IMR-90 (cell line): ENCODE data around the gene PPIL4. TPM values are rescaled to one million over a fixed set of nuclear protein-coding genes. Genes with fewer than 3 reads are reported as not detected.

ENCODE experiments used
- ATAC-seq: fragments of 200-7000 bp; cut with Tn5 transposase; 2 replicates; pipeline ENCODE4 v1.9.1; 2020; ENCODE audit warnings: low read depth, mild to moderate bottlenecking, moderate library complexity
- BruUV-seq: library from RNA; stranded (reverse); fragments of 400-500 nt; replicated peaks from 2 replicates; lab custom pipeline; 2021; lab: Mats Ljungman, UMichigan
- CTCF ChIA-PET: fragments of 300-600 bp; formaldehyde crosslinking; extraction: SDS; loops from one replicate; lab custom pipeline; 2021; ENCODE audit warnings: antibody characterized with exemption; lab: Yijun Ruan, JAX
- POLR2A ChIA-PET: fragments of 300-600 bp; sonication (Branson Sonifier 250); formaldehyde crosslinking; loops from one replicate; lab custom pipeline; 2022; ENCODE audit warnings: antibody characterized with exemption; ENCODE audit not compliant: unreplicated experiment; lab: Charles Lee
- DNase-seq: peaks from one replicate; pipeline ENCODE4 v3.0.0; 2013
- H2AFZ ChIP-seq: replicated peaks from 2 replicates; pipeline ENCODE3; 2013; ENCODE audit warnings: low read length, mild to moderate bottlenecking; ENCODE audit not compliant: poor library complexity
- H2AK5ac ChIP-seq: 2 replicates; pipeline ENCODE4 v1.6.1; 2013; ENCODE audit warnings: low read depth, low read length, inconsistent platforms
- H2AK9ac ChIP-seq: replicated peaks from 2 replicates; pipeline ENCODE3; 2013; ENCODE audit warnings: mild to moderate bottlenecking, low read depth, low read length, moderate library complexity; ENCODE audit not compliant: poor library complexity
- H2BK120ac ChIP-seq: 2 replicates; pipeline ENCODE4 v1.6.1; 2013; ENCODE audit warnings: low read depth, low read length, inconsistent platforms
- H2BK15ac ChIP-seq: 3 replicates; pipeline ENCODE4 v1.6.1; 2013; ENCODE audit warnings: low read depth, low read length, inconsistent platforms
- H2BK20ac ChIP-seq: 2 replicates; pipeline ENCODE4 v1.6.1; 2013; ENCODE audit warnings: low read depth, mild to moderate bottlenecking, inconsistent platforms, low read length, moderate library complexity
- H2BK5ac ChIP-seq: 2 replicates; pipeline ENCODE4 v1.6.1; 2013; ENCODE audit warnings: mild to moderate bottlenecking, low read depth, low read length, inconsistent platforms; ENCODE audit not compliant: poor library complexity, severe bottlenecking
- H3K14ac ChIP-seq: replicated peaks from 2 replicates; pipeline ENCODE4 v1.6.1; 2013; ENCODE audit warnings: low read depth, low read length, inconsistent platforms
- H3K18ac ChIP-seq: 2 replicates; pipeline ENCODE4 v1.6.1; 2013; ENCODE audit warnings: low read depth, low read length, control low read depth
- H3K23ac ChIP-seq: 2 replicates; pipeline ENCODE4 v1.6.1; 2013; ENCODE audit warnings: low read depth, low read length, inconsistent platforms
- H3K27ac ChIP-seq: 2 replicates; pipeline ENCODE4 v1.5.1; 2013; ENCODE audit warnings: mild to moderate bottlenecking, control low read depth, low read length; ENCODE audit not compliant: insufficient read depth
- H3K27me3 ChIP-seq: 2 replicates; pipeline ENCODE4 v1.6.1; 2013; ENCODE audit warnings: low read length; ENCODE audit not compliant: control insufficient read depth, insufficient read depth
- H3K36me3 ChIP-seq: 2 replicates; pipeline ENCODE4 v1.6.1; 2013; ENCODE audit warnings: low read length, mixed read lengths; ENCODE audit not compliant: control insufficient read depth, insufficient read depth
- H3K4ac ChIP-seq: 2 replicates; pipeline ENCODE4 v1.6.1; 2013; ENCODE audit warnings: low read depth, low read length, inconsistent platforms
- H3K4me1 ChIP-seq: 2 replicates; pipeline ENCODE4 v1.6.1; 2013; ENCODE audit warnings: low read length, mixed read lengths; ENCODE audit not compliant: control insufficient read depth, insufficient read depth
- H3K4me2 ChIP-seq: 2 replicates; pipeline ENCODE4 v1.6.1; 2013; ENCODE audit warnings: low read depth, mild to moderate bottlenecking, control low read depth, low read length, moderate library complexity
- H3K4me3 ChIP-seq: 2 replicates; pipeline ENCODE4 v1.5.1; 2013; ENCODE audit warnings: low read depth, mild to moderate bottlenecking, control low read depth, low read length, moderate library complexity; ENCODE audit not compliant: insufficient read depth
- H3K56ac ChIP-seq: 2 replicates; pipeline ENCODE4 v1.6.1; 2013; ENCODE audit warnings: low read length, inconsistent platforms; ENCODE audit not compliant: insufficient read depth; ENCODE audit errors: extremely low read depth
- H3K79me1 ChIP-seq, 2 experiments: 2 replicates each; pipeline ENCODE4 v1.6.1; 2013; ENCODE audit warnings: low read length in 2 of 2, inconsistent platforms in 1 of 2, low read depth in 1 of 2
- H3K9ac ChIP-seq: 2 replicates; pipeline ENCODE4 v1.6.1; 2013; ENCODE audit warnings: low read depth, low read length, control low read depth
- H3K9me1 ChIP-seq: 2 replicates; pipeline ENCODE4 v1.6.1; 2013; ENCODE audit warnings: low read length, inconsistent platforms; ENCODE audit not compliant: insufficient read depth
- H3K9me3 ChIP-seq: 2 replicates; pipeline ENCODE4 v1.6.1; 2013; ENCODE audit warnings: low read length; ENCODE audit not compliant: control insufficient read depth, insufficient read depth
- H4K20me1 ChIP-seq: 2 replicates; pipeline ENCODE4 v1.6.1; 2013; ENCODE audit warnings: low read length, inconsistent platforms; ENCODE audit not compliant: insufficient read depth
- H4K5ac ChIP-seq: 2 replicates; pipeline ENCODE4 v1.6.1; 2013; ENCODE audit warnings: mild to moderate bottlenecking, low read depth, low read length, control low read depth
- H4K8ac ChIP-seq, 2 experiments: 2 replicates each; pipeline ENCODE4 v1.6.1; 2013; ENCODE audit warnings: low read depth in 2 of 2, low read length in 2 of 2, control low read depth in 1 of 2, inconsistent platforms in 1 of 2
- H4K91ac ChIP-seq: 2 replicates; pipeline ENCODE4 v1.6.1; 2013; ENCODE audit warnings: low read depth, low read length, inconsistent platforms; ENCODE audit not compliant: insufficient read depth
- RFX5 ChIP-seq: IDR thresholded peaks from 2 replicates; pipeline ENCODE4 v1.8.0; 2012; ENCODE audit warnings: low read depth, mild to moderate bottlenecking, low read length, moderate library complexity
- SMC3 ChIP-seq: fragments of 150-350 bp; IDR thresholded peaks from 2 replicates; pipeline ENCODE4 v1.6.1; 2016; ENCODE audit warnings: low read depth, mild to moderate bottlenecking, antibody characterized with exemption, low read length, moderate library complexity
- USF2 ChIP-seq: fragments of 150-350 bp; IDR thresholded peaks from 2 replicates; pipeline ENCODE4 v1.6.1; 2017; ENCODE audit warnings: mild to moderate bottlenecking, antibody characterized with exemption, low read length, low read depth
- WGBS, 2 experiments: methylation state at CpG; one replicate each; pipeline versions ENCODE4 v1.1.5 to v1.1.7; 2013; ENCODE audit warnings: missing lambda C conversion rate in 2 of 2; ENCODE audit not compliant: insufficient read length in 1 of 2; ENCODE audit errors: extremely low coverage in 2 of 2; 5-methylcytosine and 5-hydroxymethylcytosine counted together
- dilution Hi-C: fragments of 300-500 bp; cut with HindIII; formaldehyde crosslinking; loops from one replicate; pipeline ENCODE4 v1.14.3; 2018; ENCODE audit warnings: low sequenced_read_pairs; ENCODE audit not compliant: unreplicated experiment
- in situ Hi-C: fragments of 300-500 bp; cut with MboI; formaldehyde crosslinking; loops from 3 replicates; pipeline ENCODE4 v1.14.3; 2019; ENCODE audit warnings: low sequenced_read_pairs, inconsistent platforms, mixed read lengths
- intact Hi-C: fragments of 100-400 bp; cut with micrococcal nuclease; formaldehyde crosslinking; loops from 2 replicates; pipeline ENCODE4 v1.10.0; 2022
- polyA plus RNA-seq, 3 experiments: library from polyadenylated mRNA; depleted of rRNA; stranded (reverse); fragments of >200 nt; gene quantifications; 2 replicates each; pipeline ENCODE4 v1.2.3, GENCODE V29; 2012; ENCODE audit warnings: low replicate concordance in 1 of 3
- total RNA-seq: library from RNA; depleted of rRNA; stranded (reverse); fragments of >200 nt; gene quantifications from 2 replicates; pipeline ENCODE4 v1.2.3, GENCODE V29; 2012
- TF ChIP-seq, protein P1 (sequence below): conservative IDR thresholded peaks from 2 replicates; pipeline ENCODE4 v1.5.1; 2012; ENCODE audit warnings: mild to moderate bottlenecking, low read depth, low read length, improper control_type of control experiment
- TF ChIP-seq, protein P2 (sequence below): fragments of 150-350 bp; IDR thresholded peaks from 2 replicates; pipeline ENCODE4 v1.6.1; 2016; ENCODE audit warnings: low read depth, mild to moderate bottlenecking, low read length, moderate library complexity, borderline replicate concordance

The PPIL4 gene
- total and polyA plus RNA-seq, 2 of the 4 experiments (the other 2 are of a cell fraction): 10.6 to 13.3 TPM

- H4K91ac ChIP-seq: no peak overlapping the region
- peaks cover 5% of the 10 kb centered on the region; the same call in 1 of the 2 replicates for H3K4me1 ChIP-seq
- no peak overlapping the region for H2BK15ac ChIP-seq
- no TSS peak for BruUV-seq
- no peak overlapping the region for H3K27ac ChIP-seq
- H3K18ac ChIP-seq: no peak overlapping the region
- H2AK9ac ChIP-seq: no peak overlapping the region
- H4K5ac ChIP-seq: no peak overlapping the region
- peaks cover 2% of the 10 kb centered on the region; the same call in 1 of the 2 replicates for H3K27me3 ChIP-seq
- H3K9ac ChIP-seq: no peak overlapping the region
- no peak overlapping the region for H3K4me2 ChIP-seq
- no peak overlapping the region for H2BK20ac ChIP-seq
- H2AK5ac ChIP-seq: no peak overlapping the region; the same call in 1 of the 2 replicates
- H3K79me1 ChIP-seq: no peaks in the 10 kb centered on the region
- intact Hi-C loops: no loop called here
- in situ Hi-C loops: no loop called here
- H3K9me1 ChIP-seq: no peaks in the 10 kb centered on the region; the same call in 1 of the 2 replicates
- H2AFZ ChIP-seq: no peak overlapping the region
- dilution Hi-C loops: no loop called here
- H4K8ac ChIP-seq: no peak overlapping the region
- ATAC-seq (no peak), DNase-seq (no peak)
- ChIA-PET POLR2A (no interaction called here), CTCF (interaction anchor here (1.3 kb wide), 1 partner anchor 9 kb away, joined by 3 read pairs; no protein-coding TSS in a partner anchor)
- no peak overlapping the region for H2BK120ac ChIP-seq
- no peak overlapping the region for H3K4ac ChIP-seq
- no peak overlapping the region for H3K4me3 ChIP-seq
- H3K14ac ChIP-seq: no peak overlapping the region
- no peaks in the 10 kb centered on the region for H3K9me3 ChIP-seq
- H3K36me3 ChIP-seq: no peaks in the 10 kb centered on the region
- no peak overlapping the region for H3K23ac ChIP-seq
- TF ChIP-seq USF2 (no peak), RFX5 (no peak), SMC3 (no peak)
- TF ChIP-seq, protein P1, sequence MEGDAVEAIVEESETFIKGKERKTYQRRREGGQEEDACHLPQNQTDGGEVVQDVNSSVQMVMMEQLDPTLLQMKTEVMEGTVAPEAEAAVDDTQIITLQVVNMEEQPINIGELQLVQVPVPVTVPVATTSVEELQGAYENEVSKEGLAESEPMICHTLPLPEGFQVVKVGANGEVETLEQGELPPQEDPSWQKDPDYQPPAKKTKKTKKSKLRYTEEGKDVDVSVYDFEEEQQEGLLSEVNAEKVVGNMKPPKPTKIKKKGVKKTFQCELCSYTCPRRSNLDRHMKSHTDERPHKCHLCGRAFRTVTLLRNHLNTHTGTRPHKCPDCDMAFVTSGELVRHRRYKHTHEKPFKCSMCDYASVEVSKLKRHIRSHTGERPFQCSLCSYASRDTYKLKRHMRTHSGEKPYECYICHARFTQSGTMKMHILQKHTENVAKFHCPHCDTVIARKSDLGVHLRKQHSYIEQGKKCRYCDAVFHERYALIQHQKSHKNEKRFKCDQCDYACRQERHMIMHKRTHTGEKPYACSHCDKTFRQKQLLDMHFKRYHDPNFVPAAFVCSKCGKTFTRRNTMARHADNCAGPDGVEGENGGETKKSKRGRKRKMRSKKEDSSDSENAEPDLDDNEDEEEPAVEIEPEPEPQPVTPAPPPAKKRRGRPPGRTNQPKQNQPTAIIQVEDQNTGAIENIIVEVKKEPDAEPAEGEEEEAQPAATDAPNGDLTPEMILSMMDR: no peak
- TF ChIP-seq, protein P2, sequence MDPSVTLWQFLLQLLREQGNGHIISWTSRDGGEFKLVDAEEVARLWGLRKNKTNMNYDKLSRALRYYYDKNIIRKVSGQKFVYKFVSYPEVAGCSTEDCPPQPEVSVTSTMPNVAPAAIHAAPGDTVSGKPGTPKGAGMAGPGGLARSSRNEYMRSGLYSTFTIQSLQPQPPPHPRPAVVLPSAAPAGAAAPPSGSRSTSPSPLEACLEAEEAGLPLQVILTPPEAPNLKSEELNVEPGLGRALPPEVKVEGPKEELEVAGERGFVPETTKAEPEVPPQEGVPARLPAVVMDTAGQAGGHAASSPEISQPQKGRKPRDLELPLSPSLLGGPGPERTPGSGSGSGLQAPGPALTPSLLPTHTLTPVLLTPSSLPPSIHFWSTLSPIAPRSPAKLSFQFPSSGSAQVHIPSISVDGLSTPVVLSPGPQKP: no peak
- WGBS, 2 experiments: 100% methylated on average over 3 of the region's 18 CpGs; no CpG with 5 or more reads in 1 of the 2 experiments
- no peak overlapping the region for H3K56ac ChIP-seq
- H2BK5ac ChIP-seq: no peak overlapping the region
- no peaks in the 10 kb centered on the region for H4K20me1 ChIP-seq
Observed at GRCh38 chr6:149480502-149481280, 65.2 kb downstream of the PPIL4 start.
